Measurements from ENCODE around the gene FOXD2. TPM values are rescaled to one million over a fixed set of nuclear protein-coding genes. Genes with fewer than 3 reads are reported as not detected.

Gene FOXD2
- total RNA-seq, 2 experiments from 2014 or later = 0.11 to 0.18 TPM

DNA sequence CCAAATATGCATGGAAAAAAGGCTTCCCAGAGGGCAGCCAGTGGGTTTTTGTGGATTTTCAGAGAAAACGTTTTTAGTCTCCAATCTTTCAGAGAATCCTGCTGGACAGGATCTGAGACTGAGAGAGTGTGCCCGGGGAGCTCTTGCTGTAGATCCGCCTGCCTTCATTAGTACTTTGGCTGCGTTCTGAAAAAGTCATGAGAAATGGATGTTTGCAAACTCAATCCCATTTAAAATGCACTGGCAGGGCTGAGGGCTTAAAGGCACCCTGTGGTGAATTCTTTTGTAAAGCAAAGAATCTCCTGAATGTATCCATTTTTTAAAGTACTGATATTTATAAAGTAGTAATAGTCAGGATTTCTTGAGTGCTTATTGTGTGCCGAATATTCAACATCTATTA is 22.2 kb downstream of the FOXD2 start:
- no peak overlapping the region for H3K27ac Mint-ChIP-seq
- H3K4me1 Mint-ChIP-seq (ENCODE audit: low read depth) = no peaks in the 10 kb centered on the region
- no peak for ATAC-seq
- no peak overlapping the region for H3K4me3 Mint-ChIP-seq
- CTCF ChIA-PET = interaction anchor here (0.9 to 1.3 kb wide), 3 partner anchors 11 to 19 kb away, joined by 3 to 4 read pairs (median 3); no protein-coding TSS in a partner anchor
- TF ChIP-seq, protein P1, sequence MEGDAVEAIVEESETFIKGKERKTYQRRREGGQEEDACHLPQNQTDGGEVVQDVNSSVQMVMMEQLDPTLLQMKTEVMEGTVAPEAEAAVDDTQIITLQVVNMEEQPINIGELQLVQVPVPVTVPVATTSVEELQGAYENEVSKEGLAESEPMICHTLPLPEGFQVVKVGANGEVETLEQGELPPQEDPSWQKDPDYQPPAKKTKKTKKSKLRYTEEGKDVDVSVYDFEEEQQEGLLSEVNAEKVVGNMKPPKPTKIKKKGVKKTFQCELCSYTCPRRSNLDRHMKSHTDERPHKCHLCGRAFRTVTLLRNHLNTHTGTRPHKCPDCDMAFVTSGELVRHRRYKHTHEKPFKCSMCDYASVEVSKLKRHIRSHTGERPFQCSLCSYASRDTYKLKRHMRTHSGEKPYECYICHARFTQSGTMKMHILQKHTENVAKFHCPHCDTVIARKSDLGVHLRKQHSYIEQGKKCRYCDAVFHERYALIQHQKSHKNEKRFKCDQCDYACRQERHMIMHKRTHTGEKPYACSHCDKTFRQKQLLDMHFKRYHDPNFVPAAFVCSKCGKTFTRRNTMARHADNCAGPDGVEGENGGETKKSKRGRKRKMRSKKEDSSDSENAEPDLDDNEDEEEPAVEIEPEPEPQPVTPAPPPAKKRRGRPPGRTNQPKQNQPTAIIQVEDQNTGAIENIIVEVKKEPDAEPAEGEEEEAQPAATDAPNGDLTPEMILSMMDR (IDR thresholded peaks at IDR 0.05) = no peak
- no peaks in the 10 kb centered on the region for H3K36me3 Mint-ChIP-seq (ENCODE audit: low read depth)
- DNase-seq = no peak
- peaks cover 52% of the 10 kb centered on the region for H3K27me3 Mint-ChIP-seq
- H3K9me3 Mint-ChIP-seq = no peaks in the 10 kb centered on the region
- POLR2A ChIA-PET = no interaction called here
- intact Hi-C loops (cut with micrococcal nuclease) = no loop called here

GRCh38 chr1:47460456-47460855 is 22.6 kb downstream of the FOXD2 start:
- H3K9me3 Mint-ChIP-seq = no peaks in the 10 kb centered on the region
- H3K27me3 Mint-ChIP-seq = peaks cover 49% of the 10 kb centered on the region
- DNase-seq = no peak
- intact Hi-C loops (cut with micrococcal nuclease) = no loop called here
- CTCF ChIA-PET = interaction anchor here (0.9 to 1.3 kb wide), 2 partner anchors 11 to 14 kb away, joined by 3 to 4 read pairs; no protein-coding TSS in a partner anchor
- no peaks in the 10 kb centered on the region for H3K36me3 Mint-ChIP-seq (ENCODE audit: low read depth)
- H3K27ac Mint-ChIP-seq = no peak overlapping the region
- POLR2A ChIA-PET = no interaction called here
- H3K4me3 Mint-ChIP-seq = no peak overlapping the region
- ATAC-seq = no peak
- H3K4me1 Mint-ChIP-seq (ENCODE audit: low read depth) = no peaks in the 10 kb centered on the region
- TF ChIP-seq, protein P1 (IDR thresholded peaks at IDR 0.05) = no peak

- ATAC-seq = no peak
- no peaks in the 10 kb centered on the region for H3K36me3 Mint-ChIP-seq (ENCODE audit: low read depth)
- TF ChIP-seq, protein P1 (IDR thresholded peaks at IDR 0.05) = no peak
- CTCF ChIA-PET = no interaction called here
- POLR2A ChIA-PET = no interaction called here
- H3K9me3 Mint-ChIP-seq = no peaks in the 10 kb centered on the region
- intact Hi-C loops (cut with micrococcal nuclease) = no loop called here
- H3K4me3 Mint-ChIP-seq = no peak overlapping the region
- no peak overlapping the region for H3K27ac Mint-ChIP-seq
- no peaks in the 10 kb centered on the region for H3K4me1 Mint-ChIP-seq (ENCODE audit: low read depth)
- no peak for DNase-seq
- H3K27me3 Mint-ChIP-seq = peaks cover 39% of the 10 kb centered on the region
Observed at GRCh38 chr1:47465605-47466004, 27.8 kb downstream of the FOXD2 start.

DNA sequence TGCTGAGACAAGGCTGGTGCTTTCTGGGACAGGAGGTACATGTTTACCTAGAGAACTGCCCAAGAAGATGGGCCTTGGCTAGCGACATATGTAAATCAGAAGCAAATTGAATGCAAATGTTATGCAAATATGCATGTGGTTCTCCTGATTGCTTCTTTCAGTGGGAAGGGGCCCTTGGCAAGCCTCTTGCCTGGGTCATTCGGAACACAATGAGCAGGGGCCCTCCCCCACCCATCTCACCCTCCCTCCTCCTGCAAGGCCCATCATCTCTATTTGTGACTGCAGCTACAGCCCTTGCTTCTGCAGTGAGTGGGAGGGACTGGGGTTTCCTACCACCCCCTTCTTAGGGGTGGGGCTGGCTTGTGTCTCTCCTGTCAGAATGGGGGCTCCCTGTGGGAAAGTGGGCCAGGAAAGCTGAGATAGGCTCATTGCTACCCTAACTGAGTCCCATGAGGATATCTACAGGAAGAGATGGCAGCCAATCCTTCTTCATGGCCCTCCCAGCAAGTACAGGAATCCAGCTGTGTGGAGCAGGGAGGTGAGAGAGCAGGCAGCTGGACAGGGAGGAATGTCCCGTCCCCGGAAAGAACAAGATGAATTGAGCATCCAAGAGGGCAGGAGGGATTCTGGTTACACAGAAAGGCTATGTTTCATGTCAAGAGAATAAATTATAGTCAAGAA is 31.0 kb downstream of the FOXD2 start:
- H3K9me3 Mint-ChIP-seq = no peaks in the 10 kb centered on the region
- H3K27me3 Mint-ChIP-seq = peaks cover 14% of the 10 kb centered on the region
- POLR2A ChIA-PET = no interaction called here
- DNase-seq = no peak
- H3K36me3 Mint-ChIP-seq (ENCODE audit: low read depth) = no peaks in the 10 kb centered on the region
- no peaks in the 10 kb centered on the region for H3K4me1 Mint-ChIP-seq (ENCODE audit: low read depth)
- intact Hi-C loops (cut with micrococcal nuclease) = no loop called here
- no peak overlapping the region for H3K27ac Mint-ChIP-seq
- TF ChIP-seq, protein P1 (IDR thresholded peaks at IDR 0.05) = no peak
- CTCF ChIA-PET = interaction anchor here (0.7 to 1.1 kb wide), 3 partner anchors 31 to 241 kb away, joined by 3 to 4 read pairs (median 3); partner anchors contain the start of gene FOXD2
- no peak overlapping the region for H3K4me3 Mint-ChIP-seq
- no peak for ATAC-seq

GRCh38 chr1:47469390-47469759 is 31.5 kb downstream of the FOXD2 start:
- TF ChIP-seq, protein P1 (IDR thresholded peaks at IDR 0.05) = no peak
- ATAC-seq (no peak), DNase-seq (no peak)
- Mint-ChIP-seq H3K4me1 (ENCODE audit: low read depth) (no peaks in the 10 kb centered on the region), H3K27me3 (peaks cover 15% of the 10 kb centered on the region), H3K4me3 (no peak overlapping the region), H3K9me3 (no peaks in the 10 kb centered on the region), H3K36me3 (ENCODE audit: low read depth) (no peaks in the 10 kb centered on the region), H3K27ac (no peak overlapping the region)
- intact Hi-C loops (cut with micrococcal nuclease) = no loop called here
- ChIA-PET POLR2A (no interaction called here), CTCF (interaction anchor here (0.7 to 1.1 kb wide), 3 partner anchors 32 to 241 kb away, joined by 3 to 4 read pairs (median 3); partner anchors contain the start of gene FOXD2)
